Camera-type eye (tissue), 1 donor: ENCODE measurements around the gene APOE. TPM values are rescaled to one million over a fixed set of nuclear protein-coding genes. Genes with fewer than 3 reads are reported as not detected.

Experiments used
- total RNA-seq: library from RNA; depleted of rRNA; stranded (reverse); fragments of >200 nt; gene quantifications from one replicate; pipeline ENCODE4 v1.2.3, GENCODE V29; 2014

The APOE gene
- total RNA-seq = 168 TPM

DNA sequence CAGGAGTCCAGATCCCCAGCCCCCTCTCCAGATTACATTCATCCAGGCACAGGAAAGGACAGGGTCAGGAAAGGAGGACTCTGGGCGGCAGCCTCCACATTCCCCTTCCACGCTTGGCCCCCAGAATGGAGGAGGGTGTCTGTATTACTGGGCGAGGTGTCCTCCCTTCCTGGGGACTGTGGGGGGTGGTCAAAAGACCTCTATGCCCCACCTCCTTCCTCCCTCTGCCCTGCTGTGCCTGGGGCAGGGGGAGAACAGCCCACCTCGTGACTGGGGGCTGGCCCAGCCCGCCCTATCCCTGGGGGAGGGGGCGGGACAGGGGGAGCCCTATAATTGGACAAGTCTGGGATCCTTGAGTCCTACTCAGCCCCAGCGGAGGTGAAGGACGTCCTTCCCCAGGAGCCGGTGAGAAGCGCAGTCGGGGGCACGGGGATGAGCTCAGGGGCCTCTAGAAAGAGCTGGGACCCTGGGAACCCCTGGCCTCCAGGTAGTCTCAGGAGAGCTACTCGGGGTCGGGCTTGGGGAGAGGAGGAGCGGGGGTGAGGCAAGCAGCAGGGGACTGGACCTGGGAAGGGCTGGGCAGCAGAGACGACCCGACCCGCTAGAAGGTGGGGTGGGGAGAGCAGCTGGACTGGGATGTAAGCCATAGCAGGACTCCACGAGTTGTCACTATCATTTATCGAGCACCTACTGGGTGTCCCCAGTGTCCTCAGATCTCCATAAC is at the start of gene APOE:
APOE (plus strand) TSS at position 360 of the 724 bp plus-strand sequence. CDS start 829 bp downstream, outside the sequence.

DNA sequence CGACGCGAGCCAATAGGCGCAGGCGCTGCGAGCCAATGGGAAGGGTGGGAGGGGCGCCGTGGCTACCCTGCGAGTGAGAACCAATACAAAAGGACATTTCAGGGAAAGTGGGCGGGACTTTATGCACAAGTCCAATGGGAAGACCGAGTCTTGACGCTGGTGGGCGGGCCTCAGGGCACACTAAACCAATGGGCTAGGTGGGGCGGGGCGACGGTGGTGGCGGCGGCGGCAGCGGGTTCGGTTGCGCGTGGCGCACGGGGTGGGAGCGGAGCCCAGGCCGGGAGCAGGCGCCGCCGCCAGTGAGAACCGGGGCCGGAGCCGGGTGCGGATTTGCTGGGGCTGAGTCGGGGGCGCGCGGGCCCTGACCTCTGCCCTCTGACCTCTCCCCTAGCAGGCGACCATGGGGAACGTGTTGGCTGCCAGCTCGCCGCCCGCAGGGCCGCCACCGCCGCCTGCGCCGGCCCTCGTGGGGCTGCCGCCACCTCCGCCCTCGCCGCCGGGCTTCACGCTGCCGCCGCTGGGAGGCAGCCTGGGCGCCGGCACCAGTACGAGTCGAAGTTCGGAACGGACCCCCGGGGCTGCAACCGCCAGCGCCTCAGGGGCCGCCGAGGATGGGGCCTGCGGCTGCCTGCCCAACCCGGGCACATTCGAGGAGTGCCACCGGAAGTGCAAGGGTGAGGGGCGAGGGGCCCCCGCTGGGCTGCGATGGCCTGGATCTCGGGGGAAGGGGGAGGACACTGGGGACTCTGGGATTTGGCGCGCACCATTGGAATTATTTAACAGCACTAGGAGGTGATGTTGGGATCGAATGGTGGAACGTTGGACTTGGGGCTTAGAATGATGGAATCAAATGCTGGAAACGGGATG is 14.3 kb upstream of the APOE start, which contains the start of gene TOMM40:
TOMM40 (plus strand) TSS at position 239 of the 867 bp plus-strand sequence; CDS start at position 401, 162 bp downstream.

DNA sequence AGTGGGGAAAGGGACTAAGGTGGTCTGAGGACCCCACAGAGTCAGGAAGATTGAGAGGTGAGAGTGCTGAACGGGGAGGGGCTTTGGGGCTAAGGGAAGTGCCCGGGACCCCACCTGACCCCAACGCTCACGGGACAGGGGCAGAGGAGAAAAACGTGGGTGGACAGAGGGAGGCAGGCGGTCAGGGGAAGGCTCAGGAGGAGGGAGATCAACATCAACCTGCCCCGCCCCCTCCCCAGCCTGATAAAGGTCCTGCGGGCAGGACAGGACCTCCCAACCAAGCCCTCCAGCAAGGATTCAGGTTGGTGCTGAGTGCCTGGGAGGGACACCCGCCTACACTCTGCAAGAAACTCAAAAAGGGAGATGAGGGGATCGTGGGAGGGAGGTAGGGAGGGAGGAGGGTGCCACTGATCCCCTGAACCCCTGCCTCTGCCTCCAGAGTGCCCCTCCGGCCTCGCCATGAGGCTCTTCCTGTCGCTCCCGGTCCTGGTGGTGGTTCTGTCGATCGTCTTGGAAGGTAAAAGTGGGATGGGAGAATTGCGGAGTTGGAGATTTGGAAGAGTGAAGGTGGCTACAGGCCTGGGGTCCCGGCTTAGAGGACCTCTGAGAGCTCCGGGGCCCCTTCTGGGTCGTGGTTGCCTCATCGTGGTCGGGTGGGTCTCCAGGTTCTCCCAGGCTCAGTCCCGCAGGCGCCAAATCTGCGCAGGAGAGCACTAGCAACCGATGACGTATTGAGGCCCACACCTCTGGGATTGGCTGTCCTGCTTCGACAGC is 9.0 kb downstream of the APOE start, which contains the start of gene APOC1:
APOC1 (plus strand) TSS at position 176 of the 774 bp plus-strand sequence; CDS start at position 460, 284 bp downstream.

DNA sequence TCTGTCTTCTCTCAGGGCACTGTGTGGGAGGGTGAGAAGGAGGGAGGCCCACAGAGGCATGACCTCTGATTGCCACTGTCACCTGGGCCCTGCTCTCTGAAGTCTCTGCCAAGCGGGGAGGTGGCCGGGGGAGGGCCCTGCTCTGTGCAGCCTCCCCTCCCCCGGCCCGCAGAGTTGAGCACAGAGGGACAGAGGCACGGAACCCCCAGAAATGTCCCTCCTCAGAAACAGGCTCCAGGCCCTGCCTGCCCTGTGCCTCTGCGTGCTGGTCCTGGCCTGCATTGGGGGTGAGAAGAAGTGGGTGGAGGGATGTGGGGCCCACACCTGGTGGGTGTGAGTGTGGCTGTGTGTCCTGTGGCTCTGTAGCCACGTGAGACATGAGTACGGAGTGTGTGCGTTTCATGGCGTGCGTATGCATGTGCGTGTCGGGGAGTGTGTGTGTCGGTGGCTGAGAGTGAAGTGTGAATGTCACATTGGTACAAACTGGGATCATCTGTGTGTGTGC is 36.5 kb downstream of the APOE start, which contains the start of gene APOC4:
APOC4 (plus strand) TSS at position 171 of the 505 bp plus-strand sequence; CDS start at position 212, 41 bp downstream.

DNA sequence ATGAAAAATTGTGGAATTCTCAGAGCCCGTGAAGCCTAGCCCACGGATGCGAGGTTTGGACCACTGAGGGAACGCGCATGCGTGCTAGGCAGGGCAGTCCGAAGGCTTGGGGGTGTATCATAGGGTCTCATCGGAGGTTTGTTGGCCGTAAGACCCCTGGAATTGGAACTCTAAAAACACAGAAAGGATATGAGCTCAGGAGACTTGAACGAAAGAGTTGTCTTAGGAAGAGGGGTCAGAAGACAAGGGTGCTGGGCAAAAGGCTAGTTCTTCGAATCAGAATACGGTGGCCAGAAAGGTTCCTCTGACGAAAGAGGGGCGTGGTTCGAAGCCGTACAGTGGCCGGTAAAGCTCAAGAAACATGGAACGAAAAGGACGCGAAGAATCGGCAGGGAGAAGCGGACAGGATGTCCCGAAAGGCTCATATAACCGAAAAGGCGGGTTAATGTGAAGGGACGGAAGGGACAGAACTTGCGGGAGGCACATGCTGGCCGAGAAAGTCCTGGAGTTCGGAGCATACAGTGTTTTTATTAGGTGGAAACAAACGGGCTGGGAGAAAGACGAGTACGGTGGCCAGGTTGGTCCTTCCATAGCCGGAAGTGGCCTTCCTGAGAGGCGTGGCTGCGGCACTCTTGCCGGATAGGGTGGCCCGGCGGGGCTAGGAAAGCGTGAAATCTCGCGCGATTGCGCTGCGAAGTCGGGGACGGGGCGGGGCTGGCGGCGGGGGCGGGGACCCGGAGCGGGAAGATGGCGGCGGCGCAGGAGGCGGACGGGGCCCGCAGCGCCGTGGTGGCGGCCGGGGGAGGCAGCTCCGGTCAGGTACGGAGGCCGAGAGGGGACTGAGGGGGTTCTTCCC is 49.3 kb downstream of the APOE start, which contains the start of gene CLPTM1:
CLPTM1 (plus strand) TSS at position 732 of the 856 bp plus-strand sequence; CDS start at position 748, 16 bp downstream.

Other genes starting within 250 kb of the APOE start
- gene CEACAM19, start 234.3 kb upstream of the APOE start, total RNA-seq = 3.4 TPM
- not detected for gene CEACAM16, start 206.6 kb upstream of the APOE start, total RNA-seq
- gene BCL3, start 157.1 kb upstream of the APOE start, total RNA-seq = 2.9 TPM
- 1.1 TPM for gene CBLC, start 127.9 kb upstream of the APOE start, total RNA-seq
- gene BCAM, start 96.7 kb upstream of the APOE start, total RNA-seq = 80.4 TPM
- 67.2 TPM for gene NECTIN2, start 59.5 kb upstream of the APOE start, total RNA-seq
- gene TOMM40, start 14.5 kb upstream of the APOE start, total RNA-seq = 29.9 TPM
- gene APOC1, start 8.8 kb downstream of the APOE start, total RNA-seq = 7.1 TPM
- gene APOC4, start 36.4 kb downstream of the APOE start, total RNA-seq = not detected
- not detected for gene APOC2, start 40.3 kb downstream of the APOE start, total RNA-seq
- 44.4 TPM for gene CLPTM1, start 49.6 kb downstream of the APOE start, total RNA-seq
- 3.6 TPM for gene RELB, start 95.7 kb downstream of the APOE start, total RNA-seq
- 79.8 TPM for gene CLASRP, start 133.2 kb downstream of the APOE start, total RNA-seq
- gene ZNF296, start 170.7 kb downstream of the APOE start, total RNA-seq = 0.71 TPM
- gene GEMIN7, start 173.5 kb downstream of the APOE start, total RNA-seq = 17.5 TPM
- gene PPP1R37, start 187.4 kb downstream of the APOE start, total RNA-seq = 48.3 TPM